NCI-H446 treated with DMSO at 0.1 percent for 48 hours (cell line): Measurements from ENCODE around the gene STXBP5L.
"Not testable (repeated sequence)": the region's sequence is repeated elsewhere in the genome, so short reads cannot be mapped to it uniquely, and the experiment has no call there.

ENCODE experiments used
- DNase-seq: peaks from one replicate; lab custom pipeline; 2025; lab: John Stamatoyannopoulos, UW

The STXBP5L gene

GRCh38 chr3:121018917-121019321 is 110.9 kb downstream of the STXBP5L start:
- no peak for DNase-seq

- DNase-seq: no peak
Observed at GRCh38 chr3:121063628-121064027, 155.6 kb downstream of the STXBP5L start.

- DNase-seq: no peak
Observed at GRCh38 chr3:121064121-121064520, 156.1 kb downstream of the STXBP5L start.

GRCh38 chr3:121072133-121072532 is 164.1 kb downstream of the STXBP5L start:
- DNase-seq: peak; percentile 84

GRCh38 chr3:121073011-121073410 is 165.0 kb downstream of the STXBP5L start:
- DNase-seq: no peak

- DNase-seq: no peak
Observed at GRCh38 chr3:121075191-121075590, 167.2 kb downstream of the STXBP5L start.

- DNase-seq: not testable (repeated sequence)
Observed at GRCh38 chr3:121078378-121079101, 170.5 kb downstream of the STXBP5L start.

- DNase-seq: no peak
Observed at GRCh38 chr3:121096953-121097352, 188.9 kb downstream of the STXBP5L start.

- not testable (repeated sequence) for DNase-seq
Observed at GRCh38 chr3:121111086-121111485, 203.1 kb downstream of the STXBP5L start.

- no peak for DNase-seq
Observed at GRCh38 chr3:121111914-121112612, 204.1 kb downstream of the STXBP5L start.

GRCh38 chr3:121126033-121126706 is 218.2 kb downstream of the STXBP5L start:
- peak; percentile 22 for DNase-seq

- DNase-seq: no peak
Observed at GRCh38 chr3:121126707-121127035, 218.7 kb downstream of the STXBP5L start.

GRCh38 chr3:121152573-121152972 is 244.6 kb downstream of the STXBP5L start:
- DNase-seq: peak; percentile 6

GRCh38 chr3:121153851-121154250 is 245.8 kb downstream of the STXBP5L start:
- DNase-seq: no peak

GRCh38 chr3:121155028-121155427 is 247.0 kb downstream of the STXBP5L start:
- no peak for DNase-seq

- DNase-seq: no peak
Observed at GRCh38 chr3:121165397-121165837, 257.4 kb downstream of the STXBP5L start.

GRCh38 chr3:121167374-121168139 is 259.6 kb downstream of the STXBP5L start:
- DNase-seq: no peak

GRCh38 chr3:121175083-121175482 is 267.1 kb downstream of the STXBP5L start:
- no peak for DNase-seq

GRCh38 chr3:121190626-121191025 is 282.6 kb downstream of the STXBP5L start:
- DNase-seq: not testable (repeated sequence)

- no peak for DNase-seq
Observed at GRCh38 chr3:121202573-121202972, 294.6 kb downstream of the STXBP5L start.

GRCh38 chr3:121223116-121223515 is 315.1 kb downstream of the STXBP5L start:
- no peak for DNase-seq

- no peak for DNase-seq
Observed at GRCh38 chr3:121228971-121229370, 321.0 kb downstream of the STXBP5L start.
